Stimulated activated naive CD8-positive, alpha-beta T cell treated with anti-CD3 and anti-CD28 coated beads, Interleukin-15, amount 100 ng/mL, for 72 hours (primary cell): ENCODE results near the gene VCY1B.
"Not testable (repeated sequence)": the region's sequence is repeated elsewhere in the genome, so short reads cannot be mapped to it uniquely, and the experiment has no call there.

Experiments used
- ATAC-seq: fragments of 150-1000 bp; cut with Tn5 transposase; 2 replicates; pipeline ENCODE4 v1.10.0; 2021; ENCODE audit warnings: mild to moderate bottlenecking, moderate library complexity
- DNase-seq, 2 donors: peaks; one replicate each; pipeline ENCODE4 v3.0.0; 2021 to 2022
- H3K27ac Mint-ChIP-seq, 2 donors: one replicate each; pipeline ENCODE4 v1.8.0; 2022; ENCODE audit warnings: mild to moderate bottlenecking in 2 of 2, mixed read lengths in 2 of 2, moderate library complexity in 2 of 2
- H3K27me3 Mint-ChIP-seq: one replicate; pipeline ENCODE4 v1.8.0; 2022; ENCODE audit warnings: mixed read lengths
- H3K4me1 Mint-ChIP-seq: one replicate; pipeline ENCODE4 v1.8.0; 2022; ENCODE audit warnings: mild to moderate bottlenecking, mixed read lengths
- H3K4me3 Mint-ChIP-seq, 2 donors: one replicate each; pipeline ENCODE4 v1.8.0; 2022; ENCODE audit warnings: mild to moderate bottlenecking in 2 of 2, mixed read lengths in 2 of 2, moderate library complexity in 1 of 2
- H3K9me3 Mint-ChIP-seq, 2 donors: one replicate each; pipeline ENCODE4 v1.8.0; 2022; ENCODE audit warnings: mixed read lengths in 2 of 2

The VCY1B gene

GRCh38 chrY:14055927-14056326 is at the start of gene VCY1B:
VCY1B (plus strand) TSS chrY:14056227; CDS start chrY:14056290, 63 bp downstream.
- H3K9me3 Mint-ChIP-seq, H3K4me1 Mint-ChIP-seq, ATAC-seq, H3K27ac Mint-ChIP-seq, H3K27me3 Mint-ChIP-seq, DNase-seq, H3K4me3 Mint-ChIP-seq: not testable (repeated sequence)

- H3K9me3 Mint-ChIP-seq, H3K27ac Mint-ChIP-seq, H3K4me3 Mint-ChIP-seq, DNase-seq, ATAC-seq, H3K4me1 Mint-ChIP-seq, H3K27me3 Mint-ChIP-seq: not testable (repeated sequence)
These were observed 44.1 kb upstream of the VCY1B start for GRCh38 chrY:14011916-14012315.

GRCh38 chrY:14030395-14030794 is 25.6 kb upstream of the VCY1B start:
- not testable (repeated sequence) for ATAC-seq, H3K27me3 Mint-ChIP-seq, H3K4me3 Mint-ChIP-seq, H3K27ac Mint-ChIP-seq, H3K9me3 Mint-ChIP-seq, DNase-seq, H3K4me1 Mint-ChIP-seq

DNA sequence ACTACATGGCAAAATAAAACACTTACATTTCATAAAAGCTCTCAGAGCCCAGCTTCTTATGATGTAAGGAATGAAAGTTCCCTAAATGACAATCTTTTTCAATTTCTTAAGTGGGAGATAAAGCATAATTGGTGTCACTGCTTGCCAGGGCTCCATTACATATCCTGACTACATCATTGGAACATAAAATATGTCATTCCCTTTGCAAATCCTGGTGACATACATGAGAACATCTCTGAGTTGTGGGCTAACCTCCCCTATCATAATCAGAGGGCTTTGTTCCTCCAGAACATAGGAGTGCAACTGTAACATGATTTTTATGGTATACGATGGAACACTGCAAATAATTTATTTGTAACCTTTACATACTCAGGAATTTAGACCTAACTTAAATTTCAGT is 29.9 kb downstream of the VCY1B start:
- Mint-ChIP-seq H3K4me3 (no peak overlapping the region), H3K4me1 (no peaks in the 10 kb centered on the region), H3K27ac (no peak overlapping the region), H3K9me3 (no peaks in the 10 kb centered on the region), H3K27me3 (no peaks in the 10 kb centered on the region)
- ATAC-seq (no peak), DNase-seq (no peak)
